Right atrium auricular region (tissue), 2 donors: Measurements from ENCODE around the gene TMEM101. TPM values are rescaled to one million over a fixed set of nuclear protein-coding genes. Genes with fewer than 3 reads are reported as not detected.
"Not testable (repeated sequence)": the region's sequence is repeated elsewhere in the genome, so short reads cannot be mapped to it uniquely, and the experiment has no call there.

ENCODE experiments used
- DNase-seq: peaks from one replicate; pipeline ENCODE4 v3.0.0-alpha.2; 2019; ENCODE audit warnings: low spot score
- H3K27ac ChIP-seq, 2 donors: fragments of 200-600 bp; sonication (generic); 1 replicate in 1 of 2; 2 replicates in 1 of 2; pipeline ENCODE4 v1.5.1; 2016 to 2019
- H3K27me3 ChIP-seq, 2 donors: fragments of 200-600 bp; sonication (generic); one replicate each; pipeline versions ENCODE4 v1.5.1 to v1.6.0; 2017 to 2019
- H3K36me3 ChIP-seq: fragments of 200-600 bp; sonication (generic); one replicate; pipeline ENCODE4 v1.5.1; 2016
- H3K4me1 ChIP-seq, 2 donors: fragments of 200-600 bp; sonication (generic); one replicate each; pipeline versions ENCODE4 v1.5.1 to v1.6.0; 2017 to 2019
- H3K4me3 ChIP-seq, 2 donors: fragments of 200-600 bp; sonication (generic); 1 replicate in 1 of 2; 2 replicates in 1 of 2; pipeline ENCODE4 v1.5.1; 2017 to 2019; ENCODE audit warnings: mild to moderate bottlenecking in 1 of 2, moderate library complexity in 1 of 2
- H3K9me3 ChIP-seq, 2 donors: fragments of 200-600 bp; sonication (generic); one replicate each; pipeline ENCODE4 v1.5.1; 2019
- CTCF ChIP-seq, 2 donors: fragments of 200-600 bp; sonication (generic); IDR thresholded peaks; one replicate each; pipeline ENCODE4 v1.5.1; 2019; ENCODE audit warnings: antibody characterized with exemption in 2 of 2
- total RNA-seq, 2 donors: library from RNA; depleted of rRNA; stranded (reverse); fragments of >200 nt; gene quantifications; one replicate each; pipeline ENCODE4 v1.1.0, GENCODE V29; 2016

Gene TMEM101
- total RNA-seq, 2 donors from 2014 or later = 21.0 to 25.0 TPM

DNA sequence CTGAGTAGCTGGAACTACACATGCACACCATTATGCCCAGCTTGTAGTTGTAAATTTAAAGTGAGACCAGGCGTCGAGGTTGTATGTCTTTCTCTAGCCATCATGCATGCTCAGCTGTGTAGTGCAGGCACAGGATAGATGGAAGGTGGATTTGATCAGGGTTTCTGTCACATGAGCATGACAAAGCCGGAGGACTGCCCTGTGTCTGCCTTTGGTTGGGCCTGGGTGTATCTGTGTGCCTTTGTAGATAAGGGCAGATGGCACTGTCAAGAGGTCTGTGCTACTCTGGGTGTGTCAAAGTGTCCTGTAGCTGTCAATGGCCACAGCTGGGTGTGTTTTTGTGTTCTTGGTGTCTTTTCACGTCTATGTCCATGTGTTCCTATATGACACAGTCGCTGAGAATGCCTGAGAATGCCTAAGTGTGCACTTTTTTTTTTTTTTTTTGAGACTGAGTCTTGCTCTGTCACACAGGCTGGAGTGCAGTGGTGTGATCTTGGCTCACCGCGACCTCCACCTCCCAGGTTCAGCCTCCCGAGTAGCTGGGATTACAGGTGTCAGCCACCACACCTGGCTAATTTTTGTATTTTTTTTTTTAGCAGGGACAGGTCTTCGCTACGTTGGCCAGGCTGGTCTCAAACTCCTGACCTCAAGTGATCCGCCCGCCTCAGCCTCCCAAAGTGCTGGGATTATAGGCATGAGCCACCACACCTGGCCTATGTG lies 14.5 kb downstream of the TMEM101 start:
- TF ChIP-seq CTCF (IDR thresholded peaks at IDR 0.05) = no peak
- peaks cover 0 to 12% of the 10 kb centered on the region in 2 donors for H3K4me1 ChIP-seq

GRCh38 chr17:43999024-43999423 lies 15.7 kb downstream of the TMEM101 start:
- TF ChIP-seq CTCF (IDR thresholded peaks at IDR 0.05) = no peak
- no peak overlapping the region for H3K4me3 ChIP-seq
- no peak for DNase-seq

More for the DNA sequence above, 14.5 kb downstream of the TMEM101 start:
- DNase-seq = no peak
- H3K27ac ChIP-seq = no peak overlapping the region
- H3K9me3 ChIP-seq = no peaks in the 10 kb centered on the region
- H3K27me3 ChIP-seq = peaks cover 3 to 11% of the 10 kb centered on the region in 2 donors
- no peaks in the 10 kb centered on the region for H3K36me3 ChIP-seq
- H3K4me3 ChIP-seq = no peak overlapping the region

GRCh38 chr17:43998552-43998951 lies 16.2 kb downstream of the TMEM101 start:
- Histone ChIP-seq H3K27ac (no peak overlapping the region), H3K4me3 (no peak overlapping the region), H3K36me3 (no peaks in the 10 kb centered on the region), H3K4me1 (peaks cover 0 to 8% of the 10 kb centered on the region in 2 donors), H3K27me3 (peaks cover 0 to 3% of the 10 kb centered on the region in 2 donors), H3K9me3 (no peaks in the 10 kb centered on the region)
- DNase-seq = no peak
- TF ChIP-seq CTCF (IDR thresholded peaks at IDR 0.05) = no peak

More at GRCh38 chr17:43999024-43999423, 15.7 kb downstream of the TMEM101 start:
- H3K9me3 ChIP-seq = no peaks in the 10 kb centered on the region
- no peaks in the 10 kb centered on the region for H3K36me3 ChIP-seq
- no peak overlapping the region for H3K27ac ChIP-seq
- H3K4me1 ChIP-seq = peaks cover 0 to 8% of the 10 kb centered on the region in 2 donors
- peaks cover 0 to 3% of the 10 kb centered on the region in 2 donors for H3K27me3 ChIP-seq

DNA sequence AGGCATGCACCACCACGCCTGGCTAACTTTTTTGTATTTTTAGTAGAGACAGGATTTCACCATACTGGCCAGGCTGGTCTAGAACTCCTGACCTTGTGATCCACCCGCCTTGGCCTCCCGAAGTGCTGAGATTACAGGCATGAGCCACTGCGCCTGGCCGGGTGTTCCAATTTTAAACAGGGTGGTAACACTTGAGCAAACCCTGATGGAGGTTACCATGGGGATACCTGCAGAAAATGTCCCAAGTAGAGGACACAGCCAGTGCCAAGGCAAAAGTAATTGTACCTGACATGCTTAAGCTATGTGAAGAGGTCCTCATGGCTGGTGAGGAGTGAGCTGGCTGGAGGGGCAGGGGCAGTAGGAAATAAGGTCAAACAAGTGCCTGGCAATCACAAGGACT lies 17.6 kb downstream of the TMEM101 start:
- not testable (repeated sequence) for H3K36me3 ChIP-seq, H3K4me1 ChIP-seq, H3K9me3 ChIP-seq, H3K27me3 ChIP-seq, H3K4me3 ChIP-seq, DNase-seq, H3K27ac ChIP-seq

DNA sequence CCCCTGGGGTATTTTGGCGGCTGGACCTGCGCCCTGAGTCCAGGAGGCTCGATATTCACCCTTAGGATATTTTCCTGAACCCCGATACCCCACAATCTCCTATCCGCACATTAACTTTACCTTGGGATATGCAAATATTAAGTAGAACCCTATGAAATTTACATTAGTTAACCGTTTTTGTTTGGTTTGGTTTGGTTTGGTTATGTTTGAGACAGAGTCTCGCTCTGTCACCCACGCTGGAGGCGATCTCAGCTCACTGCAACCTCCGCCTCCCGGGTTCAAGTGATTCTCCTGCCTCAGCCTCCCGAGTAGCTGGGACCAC lies 19.7 kb downstream of the TMEM101 start:
- Histone ChIP-seq H3K27ac (no peak overlapping the region), H3K9me3 (no peaks in the 10 kb centered on the region), H3K4me1 (peaks cover 0 to 8% of the 10 kb centered on the region in 2 donors), H3K4me3 (peak overlapping the region in 1 of 2 donors; percentile 40), H3K27me3 (peaks cover 0 to 3% of the 10 kb centered on the region in 2 donors), H3K36me3 (no peaks in the 10 kb centered on the region)
- TF ChIP-seq CTCF (IDR thresholded peaks at IDR 0.05) = no peak
- DNase-seq = no peak

DNA sequence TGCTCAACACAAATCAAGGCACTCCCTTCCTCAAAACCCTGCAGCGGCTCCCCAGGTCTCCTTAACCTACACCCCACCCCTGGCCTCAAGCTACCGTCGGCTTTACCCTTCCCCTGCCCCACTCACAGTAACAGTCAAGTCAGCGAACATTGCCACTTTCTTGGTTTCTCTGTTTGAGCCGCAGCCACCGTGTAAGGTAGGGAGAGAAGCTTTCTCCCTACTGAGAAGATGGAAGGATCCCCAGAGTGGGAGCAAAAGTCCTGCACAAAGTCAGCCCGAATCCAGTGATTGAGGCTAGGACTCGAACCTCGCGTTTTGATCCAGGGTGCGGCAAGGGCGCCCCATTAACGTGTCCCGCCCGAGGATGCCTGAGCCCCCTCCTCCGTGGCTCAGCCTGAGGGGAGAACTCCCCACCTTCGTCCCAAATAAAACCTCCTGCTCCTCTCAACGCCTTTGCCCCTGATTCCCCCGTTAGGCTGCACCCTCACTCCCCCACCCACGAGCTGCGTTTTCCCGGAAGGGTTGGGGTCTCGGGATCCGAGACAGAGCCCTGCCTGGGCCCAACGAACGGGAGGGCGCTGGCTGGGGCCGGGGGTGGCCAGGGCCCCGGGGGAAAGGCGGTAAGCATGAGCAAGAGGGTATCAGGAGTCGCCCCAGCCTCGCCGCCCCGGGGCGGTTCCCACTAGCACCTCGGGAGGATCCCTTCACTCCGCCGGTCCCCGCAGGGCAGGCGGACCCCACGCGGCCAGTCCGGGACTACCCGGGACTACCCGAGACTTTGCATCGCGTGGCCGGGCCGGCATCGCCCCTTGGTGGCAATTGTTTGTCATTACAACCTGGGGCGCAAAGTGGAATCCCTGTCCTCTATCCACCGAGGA lies 20.3 kb downstream of the TMEM101 start:
- H3K36me3 ChIP-seq = no peaks in the 10 kb centered on the region
- H3K4me1 ChIP-seq = peaks cover 0 to 8% of the 10 kb centered on the region in 2 donors
- peaks cover 0 to 3% of the 10 kb centered on the region in 2 donors for H3K27me3 ChIP-seq
- no peaks in the 10 kb centered on the region for H3K9me3 ChIP-seq
- peak overlapping the region; percentile 19 to 40 for H3K4me3 ChIP-seq
- DNase-seq = peak; percentile 72
- TF ChIP-seq CTCF (IDR thresholded peaks at IDR 0.05) = peak; percentile 90 to 94
- no peak overlapping the region for H3K27ac ChIP-seq
